HFF-Myc (cell line): Measurements from ENCODE around the gene BTN1A1.

Experiments used
- DNase-seq: peaks from one replicate; pipeline ENCODE4 v3.0.0-alpha.2; 2011; ENCODE audit warnings: low read depth; ENCODE audit errors: extremely low read depth
- H3K4me3 ChIP-seq: replicated peaks from 2 replicates; pipeline ENCODE4 v1.5.1; 2011; ENCODE audit warnings: low read depth, mild to moderate bottlenecking, control low read depth, low read length
- TF ChIP-seq, protein P1 (sequence below): IDR thresholded peaks from 2 replicates; pipeline ENCODE4 v1.5.1; 2012; ENCODE audit warnings: mild to moderate bottlenecking, low read depth, low read length, control low read depth; ENCODE audit errors: missing control alignments

BTN1A1 gene

GRCh38 chr6:26555505-26556262, 55.6 kb downstream of the BTN1A1 start:
- H3K4me3 ChIP-seq, result peak overlapping the region; percentile 58
- no peak for DNase-seq

DNA sequence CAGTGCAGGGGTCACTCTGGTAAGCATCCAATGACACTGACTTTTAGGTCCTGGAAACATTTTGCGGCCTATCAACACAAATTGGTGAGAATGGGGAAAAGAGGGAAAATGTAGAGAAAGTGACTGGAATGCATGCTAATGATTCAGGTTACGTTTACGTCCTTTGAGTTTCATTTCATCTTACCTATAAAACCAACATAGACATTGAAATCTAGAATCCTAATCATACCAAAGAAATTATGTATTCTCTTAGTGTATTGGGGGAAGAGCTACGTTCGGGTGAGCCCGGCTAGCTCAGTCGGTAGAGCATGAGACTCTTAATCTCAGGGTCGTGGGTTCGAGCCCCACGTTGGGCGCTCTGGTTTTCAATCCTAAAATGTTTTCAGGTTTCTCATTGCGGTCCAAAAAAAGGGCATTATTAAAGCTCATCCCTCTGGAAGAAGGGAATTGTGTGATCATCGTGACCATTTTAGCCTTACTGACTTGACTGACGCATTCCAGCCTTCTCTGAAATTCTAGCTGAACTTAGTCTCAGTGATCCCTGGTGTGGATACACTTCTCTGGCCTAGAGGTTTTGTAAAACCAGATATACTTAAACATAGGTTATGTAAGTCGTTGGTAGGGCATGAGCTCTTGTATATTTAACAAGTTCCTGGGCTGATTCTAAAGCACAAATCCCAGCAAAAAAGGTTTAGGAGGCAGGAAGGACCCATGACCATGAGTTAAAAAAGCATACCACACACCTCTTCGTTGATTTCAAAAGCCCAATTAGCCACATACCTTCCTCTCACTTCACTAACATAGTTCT, 56.4 kb downstream of the BTN1A1 start:
- H3K4me3 ChIP-seq, result peak overlapping the region; percentile 58
- TF ChIP-seq, protein P1, sequence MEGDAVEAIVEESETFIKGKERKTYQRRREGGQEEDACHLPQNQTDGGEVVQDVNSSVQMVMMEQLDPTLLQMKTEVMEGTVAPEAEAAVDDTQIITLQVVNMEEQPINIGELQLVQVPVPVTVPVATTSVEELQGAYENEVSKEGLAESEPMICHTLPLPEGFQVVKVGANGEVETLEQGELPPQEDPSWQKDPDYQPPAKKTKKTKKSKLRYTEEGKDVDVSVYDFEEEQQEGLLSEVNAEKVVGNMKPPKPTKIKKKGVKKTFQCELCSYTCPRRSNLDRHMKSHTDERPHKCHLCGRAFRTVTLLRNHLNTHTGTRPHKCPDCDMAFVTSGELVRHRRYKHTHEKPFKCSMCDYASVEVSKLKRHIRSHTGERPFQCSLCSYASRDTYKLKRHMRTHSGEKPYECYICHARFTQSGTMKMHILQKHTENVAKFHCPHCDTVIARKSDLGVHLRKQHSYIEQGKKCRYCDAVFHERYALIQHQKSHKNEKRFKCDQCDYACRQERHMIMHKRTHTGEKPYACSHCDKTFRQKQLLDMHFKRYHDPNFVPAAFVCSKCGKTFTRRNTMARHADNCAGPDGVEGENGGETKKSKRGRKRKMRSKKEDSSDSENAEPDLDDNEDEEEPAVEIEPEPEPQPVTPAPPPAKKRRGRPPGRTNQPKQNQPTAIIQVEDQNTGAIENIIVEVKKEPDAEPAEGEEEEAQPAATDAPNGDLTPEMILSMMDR, result no peak
- peak; percentile 98 for DNase-seq

More at GRCh38 chr6:26555505-26556262, 55.6 kb downstream of the BTN1A1 start:
- TF ChIP-seq, protein P1, result no peak
